Stimulated activated CD4-positive, alpha-beta T cell treated with anti-CD3 and anti-CD28 coated beads, TNF-alpha, amount 100 ng/mL, for 24 hours (primary cell): ENCODE results near the gene SPATA16.

Experiments
- DNase-seq, 3 experiments: peaks; one replicate each; pipeline ENCODE4 v3.0.0-alpha.2; 2020; ENCODE audit warnings: low read depth in 3 of 3

The SPATA16 gene

GRCh38 chr3:172951511-172951910 lies 189.5 kb downstream of the SPATA16 start:
- DNase-seq = no peak

GRCh38 chr3:172946061-172946460 lies 195.0 kb downstream of the SPATA16 start:
- no peak for DNase-seq

GRCh38 chr3:172939651-172940293 lies 201.3 kb downstream of the SPATA16 start:
- DNase-seq = no peak

GRCh38 chr3:172938788-172939187 lies 202.2 kb downstream of the SPATA16 start:
- DNase-seq = no peak

- DNase-seq = no peak
Observed at GRCh38 chr3:172931746-172932285, 209.2 kb downstream of the SPATA16 start.

- no peak for DNase-seq
Observed at GRCh38 chr3:172929451-172929850, 211.6 kb downstream of the SPATA16 start.

- DNase-seq = no peak
Observed at GRCh38 chr3:172924546-172924945, 216.5 kb downstream of the SPATA16 start.

- DNase-seq = no peak
Observed at GRCh38 chr3:172919297-172919683, 221.7 kb downstream of the SPATA16 start.

- no peak for DNase-seq
Observed at GRCh38 chr3:172918568-172919296, 222.3 kb downstream of the SPATA16 start.

GRCh38 chr3:172918165-172918564 lies 222.9 kb downstream of the SPATA16 start:
- no peak for DNase-seq

GRCh38 chr3:172915911-172916514 lies 225.0 kb downstream of the SPATA16 start:
- no peak for DNase-seq

GRCh38 chr3:172914854-172915253 lies 226.2 kb downstream of the SPATA16 start:
- no peak for DNase-seq

- DNase-seq = no peak
Observed at GRCh38 chr3:172913911-172914655, 227.0 kb downstream of the SPATA16 start.

GRCh38 chr3:172911142-172911541 lies 229.9 kb downstream of the SPATA16 start:
- DNase-seq = no peak

GRCh38 chr3:172908771-172909270 lies 232.2 kb downstream of the SPATA16 start:
- no peak for DNase-seq

GRCh38 chr3:172905451-172905850 lies 235.6 kb downstream of the SPATA16 start:
- DNase-seq = no peak

GRCh38 chr3:172904711-172905373 lies 236.2 kb downstream of the SPATA16 start:
- DNase-seq = no peak

- DNase-seq = no peak
Observed at GRCh38 chr3:172903642-172904320, 237.3 kb downstream of the SPATA16 start.

- no peak for DNase-seq
Observed at GRCh38 chr3:172892158-172892557, 248.9 kb downstream of the SPATA16 start.

- no peak for DNase-seq
Observed at GRCh38 chr3:172885704-172886103, 255.3 kb downstream of the SPATA16 start.

GRCh38 chr3:172882563-172882962 lies 258.5 kb downstream of the SPATA16 start:
- DNase-seq = no peak
